ENCODE results near the gene PMS2.

PMS2 gene

GRCh38 chr7:6026011-6026819 is 17.4 kb upstream of the PMS2 start:
- DNase-seq (ENCODE audit: low spot score): peak; percentile 69
- no peak for TF ChIP-seq CTCF (IDR thresholded peaks at IDR 0.05; ENCODE audit: extremely low read depth, missing control alignments)

GRCh38 chr7:6023974-6024435 is 15.2 kb upstream of the PMS2 start:
- no peak for DNase-seq (ENCODE audit: low spot score)

GRCh38 chr7:6022707-6023106 is 13.9 kb upstream of the PMS2 start:
- no peak for DNase-seq (ENCODE audit: low spot score)
- TF ChIP-seq CTCF (IDR thresholded peaks at IDR 0.05; ENCODE audit: extremely low read depth, missing control alignments): no peak

More at GRCh38 chr7:6023974-6024435, 15.2 kb upstream of the PMS2 start:
- no peak for TF ChIP-seq CTCF (IDR thresholded peaks at IDR 0.05; ENCODE audit: extremely low read depth, missing control alignments)

GRCh38 chr7:6020371-6021286 is 11.8 kb upstream of the PMS2 start:
- DNase-seq (ENCODE audit: low spot score): no peak

GRCh38 chr7:6016653-6016966 is 7.8 kb upstream of the PMS2 start:
- no peak for DNase-seq (ENCODE audit: low spot score)
- no peak for TF ChIP-seq CTCF (IDR thresholded peaks at IDR 0.05; ENCODE audit: extremely low read depth, missing control alignments)

More at GRCh38 chr7:6020371-6021286, 11.8 kb upstream of the PMS2 start:
- no peak for TF ChIP-seq CTCF (IDR thresholded peaks at IDR 0.05; ENCODE audit: extremely low read depth, missing control alignments)

GRCh38 chr7:6015917-6016652 is 7.2 kb upstream of the PMS2 start:
- TF ChIP-seq CTCF (IDR thresholded peaks at IDR 0.05; ENCODE audit: extremely low read depth, missing control alignments): no peak
- DNase-seq (ENCODE audit: low spot score): no peak
